Cardiac muscle cell (in vitro differentiated cells and primary cell): ENCODE data around the gene TMEM185A. TPM values are rescaled to one million over a fixed set of nuclear protein-coding genes. Genes with fewer than 3 reads are reported as not detected.

Source experiments
- DNase-seq, 2 donors: peaks; one replicate each; pipeline versions ENCODE4 v3.0.0 to v3.0.0-alpha.2; 2010 to 2017; ENCODE audit warnings: low read depth in 1 of 2, low spot score in 1 of 2
- H3K27ac ChIP-seq: fragments of 200-600 bp; sonication (generic); 2 replicates; pipeline ENCODE4 v1.5.1; 2016
- H3K27me3 ChIP-seq: fragments of 200-600 bp; sonication (generic); 2 replicates; pipeline ENCODE4 v1.6.0; 2016; ENCODE audit warnings: control low read depth
- H3K36me3 ChIP-seq: fragments of 200-600 bp; sonication (generic); 2 replicates; pipeline ENCODE4 v1.5.1; 2016; ENCODE audit warnings: control low read depth
- H3K4me1 ChIP-seq: fragments of 200-600 bp; sonication (generic); 2 replicates; pipeline ENCODE4 v1.8.1; 2017; ENCODE audit warnings: low read depth, mild to moderate bottlenecking, mixed run types
- H3K4me3 ChIP-seq: fragments of 200-600 bp; sonication (generic); 2 replicates; pipeline ENCODE4 v1.5.1; 2016; ENCODE audit warnings: mild to moderate bottlenecking
- H3K9me3 ChIP-seq: fragments of 200-600 bp; sonication (generic); 2 replicates; pipeline ENCODE4 v1.5.1; 2017; ENCODE audit warnings: low read depth, mild to moderate bottlenecking, control low read depth
- polyA plus RNA-seq: library from polyadenylated mRNA; unstranded; fragments of >200 nt; fragmentation: Nextera tagmentation; extraction: Ambion mirVana; gene quantifications from 2 replicates; pipeline ENCODE4 v1.2.1, GENCODE V29; 2016
- total RNA-seq: library from RNA; depleted of rRNA; stranded (reverse); fragments of >200 nt; gene quantifications from 2 replicates; pipeline ENCODE4 v1.2.3, GENCODE V29; 2016
- TF ChIP-seq, protein P1 (sequence below): IDR thresholded peaks from 2 replicates; pipeline ENCODE4 v1.5.1; 2012; ENCODE audit warnings: low read depth, mild to moderate bottlenecking, low read length

Gene TMEM185A
- total and polyA plus RNA-seq, 2 experiments from 2014 or later: 84.3 to 107 TPM

- no peak for DNase-seq
- no peak overlapping the region for H3K27ac ChIP-seq
- H3K4me1 ChIP-seq: no peaks in the 10 kb centered on the region
- H3K9me3 ChIP-seq: no peaks in the 10 kb centered on the region
- H3K4me3 ChIP-seq: no peak overlapping the region
- no peaks in the 10 kb centered on the region for H3K36me3 ChIP-seq
- no peaks in the 10 kb centered on the region for H3K27me3 ChIP-seq
- TF ChIP-seq, protein P1, sequence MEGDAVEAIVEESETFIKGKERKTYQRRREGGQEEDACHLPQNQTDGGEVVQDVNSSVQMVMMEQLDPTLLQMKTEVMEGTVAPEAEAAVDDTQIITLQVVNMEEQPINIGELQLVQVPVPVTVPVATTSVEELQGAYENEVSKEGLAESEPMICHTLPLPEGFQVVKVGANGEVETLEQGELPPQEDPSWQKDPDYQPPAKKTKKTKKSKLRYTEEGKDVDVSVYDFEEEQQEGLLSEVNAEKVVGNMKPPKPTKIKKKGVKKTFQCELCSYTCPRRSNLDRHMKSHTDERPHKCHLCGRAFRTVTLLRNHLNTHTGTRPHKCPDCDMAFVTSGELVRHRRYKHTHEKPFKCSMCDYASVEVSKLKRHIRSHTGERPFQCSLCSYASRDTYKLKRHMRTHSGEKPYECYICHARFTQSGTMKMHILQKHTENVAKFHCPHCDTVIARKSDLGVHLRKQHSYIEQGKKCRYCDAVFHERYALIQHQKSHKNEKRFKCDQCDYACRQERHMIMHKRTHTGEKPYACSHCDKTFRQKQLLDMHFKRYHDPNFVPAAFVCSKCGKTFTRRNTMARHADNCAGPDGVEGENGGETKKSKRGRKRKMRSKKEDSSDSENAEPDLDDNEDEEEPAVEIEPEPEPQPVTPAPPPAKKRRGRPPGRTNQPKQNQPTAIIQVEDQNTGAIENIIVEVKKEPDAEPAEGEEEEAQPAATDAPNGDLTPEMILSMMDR: no peak
These were observed 20.8 kb upstream of the TMEM185A start for GRCh38 chrX:149652232-149652981.

GRCh38 chrX:149650162-149650561, 18.6 kb upstream of the TMEM185A start:
- Histone ChIP-seq H3K36me3 (no peaks in the 10 kb centered on the region), H3K27ac (no peak overlapping the region), H3K4me1 (no peaks in the 10 kb centered on the region), H3K27me3 (no peaks in the 10 kb centered on the region), H3K4me3 (no peak overlapping the region), H3K9me3 (no peaks in the 10 kb centered on the region)
- DNase-seq: no peak
- TF ChIP-seq, protein P1: no peak

- Histone ChIP-seq H3K4me3 (no peak overlapping the region), H3K36me3 (no peaks in the 10 kb centered on the region), H3K4me1 (no peaks in the 10 kb centered on the region), H3K27me3 (no peaks in the 10 kb centered on the region), H3K27ac (no peak overlapping the region), H3K9me3 (no peaks in the 10 kb centered on the region)
- DNase-seq: no peak
- TF ChIP-seq, protein P1: no peak
These were observed 17.3 kb upstream of the TMEM185A start for GRCh38 chrX:149648932-149649331.

GRCh38 chrX:149647505-149647904, 15.9 kb upstream of the TMEM185A start:
- Histone ChIP-seq H3K36me3 (no peaks in the 10 kb centered on the region), H3K27ac (no peak overlapping the region), H3K4me1 (no peaks in the 10 kb centered on the region), H3K4me3 (no peak overlapping the region), H3K9me3 (no peaks in the 10 kb centered on the region), H3K27me3 (no peaks in the 10 kb centered on the region)
- TF ChIP-seq, protein P1: no peak
- DNase-seq: no peak

DNA sequence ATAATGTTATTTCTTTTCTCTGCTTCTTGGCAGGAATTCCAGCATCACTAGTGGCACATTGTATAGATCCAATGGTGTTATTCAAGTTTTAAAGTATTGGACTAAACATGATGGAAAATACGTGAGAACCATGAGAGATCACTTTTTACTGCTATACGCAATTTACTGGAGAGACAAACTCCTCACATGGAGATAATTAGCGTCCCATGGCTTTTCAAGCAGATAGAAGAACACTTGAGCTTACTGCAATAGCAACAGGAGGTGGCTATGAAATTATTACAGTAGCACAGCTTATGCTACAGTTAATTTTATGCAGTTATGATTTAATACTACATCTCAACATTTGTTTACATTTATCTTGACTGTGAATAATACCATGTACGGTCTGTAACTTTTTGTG, 11.9 kb upstream of the TMEM185A start:
- no peak overlapping the region for H3K27ac ChIP-seq
- no peaks in the 10 kb centered on the region for H3K9me3 ChIP-seq
- H3K36me3 ChIP-seq: no peaks in the 10 kb centered on the region
- H3K4me3 ChIP-seq: no peak overlapping the region
- H3K4me1 ChIP-seq: no peaks in the 10 kb centered on the region
- no peak for DNase-seq
- TF ChIP-seq, protein P1: no peak
- no peaks in the 10 kb centered on the region for H3K27me3 ChIP-seq
